ELF-1 (cell line): Measurements from ENCODE around the gene UNC119B.
A peak's percentile ranks its signal among the peaks of the same experiment; 100 is the strongest.
"Not testable (repeated sequence)": the region's sequence is repeated elsewhere in the genome, so short reads cannot be mapped to it uniquely, and the experiment has no call there.

Experiments
- DNase-seq: peaks from one replicate; pipeline ENCODE4 v3.0.0-alpha.2; 2016; ENCODE audit warnings: low read depth, low spot score

UNC119B gene

DNA sequence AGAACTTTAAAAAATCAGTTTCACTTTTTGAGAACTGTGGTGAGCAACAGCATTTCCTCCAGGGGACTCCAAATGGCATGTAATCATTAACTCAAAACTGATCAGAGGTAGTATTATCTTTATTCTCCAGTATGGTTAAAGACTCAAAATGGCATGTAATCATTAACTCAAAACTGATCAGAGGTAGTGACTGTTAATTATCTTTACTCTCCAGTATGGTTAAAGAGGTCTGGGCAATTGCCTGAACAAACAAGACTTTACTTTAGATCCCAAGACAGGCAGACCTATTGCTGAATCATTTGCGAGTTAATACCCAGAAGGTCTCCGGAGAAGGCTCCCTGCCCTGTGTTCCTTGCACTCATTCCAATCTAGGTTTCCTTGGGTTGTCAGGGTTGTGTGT, 8.8 kb downstream of the UNC119B start:
- no peak for DNase-seq

DNA sequence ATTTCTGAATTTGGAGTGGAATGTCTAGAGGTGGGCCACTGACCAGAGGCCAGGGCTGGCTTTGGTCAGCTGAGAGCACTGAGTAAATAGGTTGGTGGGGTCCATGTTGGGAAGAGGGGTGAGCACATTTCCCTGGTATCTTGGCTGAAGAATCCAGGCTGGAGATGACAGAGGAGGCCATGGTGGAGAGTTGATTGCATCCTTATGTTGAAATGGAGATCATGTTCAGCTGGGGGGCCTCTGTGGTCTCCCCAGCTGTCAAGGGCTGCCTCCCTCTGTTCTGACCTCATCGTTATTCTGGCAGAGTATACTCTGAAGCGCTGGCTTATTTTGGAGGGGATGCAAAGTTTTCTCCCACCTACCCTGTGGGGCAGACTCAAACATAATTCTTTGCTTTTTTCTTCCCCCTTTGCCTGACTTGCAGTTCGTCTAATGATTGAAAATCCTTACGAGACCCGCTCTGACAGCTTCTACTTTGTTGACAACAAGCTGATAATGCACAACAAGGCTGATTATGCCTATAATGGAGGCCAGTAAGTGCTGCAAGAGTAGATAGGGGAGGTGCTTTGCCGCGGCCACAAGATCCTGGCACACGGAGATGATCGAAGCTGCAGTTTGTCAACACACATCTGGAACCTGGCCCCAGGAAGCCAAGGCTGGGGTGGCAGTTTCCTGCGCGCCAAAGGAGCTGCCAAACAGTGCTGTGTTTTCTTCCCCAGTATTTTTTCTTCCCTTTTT, 9.4 kb downstream of the UNC119B start:
- DNase-seq: no peak

DNA sequence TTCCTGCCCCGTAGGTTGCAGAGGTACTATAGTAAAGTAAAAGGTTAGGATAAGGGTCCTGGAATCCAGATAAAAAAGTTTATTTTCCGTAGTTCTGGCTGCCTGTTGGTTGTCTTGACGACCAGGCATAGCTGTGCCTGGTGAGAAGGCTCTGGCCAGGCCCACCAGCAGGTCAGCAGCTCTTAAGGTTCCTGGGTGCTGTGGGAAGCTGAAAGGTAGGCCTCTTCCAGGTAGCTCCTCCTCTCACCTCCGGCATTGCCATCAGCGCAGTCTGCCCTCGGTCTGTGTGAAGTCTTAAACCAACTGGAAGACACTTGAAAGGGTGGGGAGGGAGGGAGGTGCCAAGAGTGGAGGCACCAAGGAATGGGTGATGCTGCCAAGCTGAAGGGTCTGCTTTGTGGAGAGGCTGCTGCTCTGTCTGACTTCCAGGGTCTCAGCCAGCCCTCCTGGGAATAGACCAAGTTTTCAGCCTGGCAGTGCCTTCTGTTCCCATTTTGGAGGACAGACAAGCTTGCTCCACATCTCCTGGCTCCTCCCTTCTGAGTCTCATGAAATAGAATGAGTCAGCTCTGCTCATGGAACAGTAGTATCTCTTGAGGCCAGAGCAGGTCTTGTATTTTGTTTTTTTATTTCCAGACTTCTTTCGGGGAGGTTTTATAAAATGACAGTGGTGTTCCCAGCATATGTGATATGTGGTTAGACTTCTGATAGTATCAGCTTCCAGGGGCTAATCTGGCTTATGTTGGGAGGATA, 10.2 kb downstream of the UNC119B start:
- no peak for DNase-seq

DNA sequence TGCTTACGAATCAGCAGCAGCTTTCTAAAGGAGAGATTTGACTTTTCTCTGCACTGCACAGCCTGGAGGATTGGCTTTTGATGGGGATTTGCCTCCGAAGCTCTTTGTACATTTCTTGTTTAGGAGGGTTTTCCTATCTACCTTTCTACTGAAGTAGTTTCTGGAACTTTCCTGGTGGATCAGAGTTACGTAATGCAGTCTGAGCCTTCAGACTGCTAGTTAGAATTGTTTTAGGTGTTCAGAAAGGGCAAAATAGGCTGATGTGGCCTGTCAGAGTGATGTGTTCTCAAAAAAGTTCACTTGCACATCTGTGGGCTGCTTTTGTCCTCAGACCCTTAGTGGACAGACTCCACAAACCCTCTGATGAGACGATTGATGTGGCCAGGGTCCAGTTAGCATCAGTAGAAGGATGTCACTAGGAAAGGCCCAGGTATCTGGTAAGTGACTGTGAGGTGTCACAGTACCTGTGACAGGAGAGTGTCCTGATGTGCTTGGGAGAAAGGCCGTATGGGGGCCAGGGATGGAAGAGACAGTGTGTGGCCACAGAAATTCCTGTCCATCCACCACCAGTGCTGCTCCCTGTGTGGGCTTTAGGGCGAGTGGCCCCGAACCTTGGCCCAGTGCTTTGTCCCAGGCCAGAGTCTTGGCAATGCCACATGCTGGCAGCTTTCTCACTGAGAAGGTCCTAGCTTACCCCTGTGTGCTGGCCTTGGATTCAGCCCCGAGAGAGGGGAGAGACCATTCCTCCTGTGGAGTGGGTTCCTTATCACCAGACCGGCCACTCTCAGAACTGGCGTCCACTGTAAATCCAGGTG, 10.9 kb downstream of the UNC119B start:
- DNase-seq: no peak

DNA sequence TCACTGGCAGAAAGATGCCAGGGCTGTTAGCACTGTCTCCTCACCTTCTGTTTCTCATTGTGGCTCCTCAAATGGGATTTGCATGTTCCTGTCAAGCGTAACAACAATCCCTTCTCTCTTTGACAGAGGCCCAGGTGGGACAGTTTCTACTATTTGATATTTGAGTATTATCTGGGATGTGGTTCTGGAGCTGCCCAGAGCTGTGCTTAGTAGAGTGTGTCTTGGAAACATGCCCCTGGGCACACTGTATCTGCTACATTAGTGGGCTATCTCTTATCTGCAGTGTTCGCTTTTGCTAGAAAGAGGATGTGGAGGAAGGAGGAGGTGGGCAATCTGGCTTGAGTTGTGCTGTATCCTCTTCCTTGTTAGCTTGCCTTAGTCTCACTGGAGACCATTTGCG, 11.6 kb downstream of the UNC119B start:
- no peak for DNase-seq

DNA sequence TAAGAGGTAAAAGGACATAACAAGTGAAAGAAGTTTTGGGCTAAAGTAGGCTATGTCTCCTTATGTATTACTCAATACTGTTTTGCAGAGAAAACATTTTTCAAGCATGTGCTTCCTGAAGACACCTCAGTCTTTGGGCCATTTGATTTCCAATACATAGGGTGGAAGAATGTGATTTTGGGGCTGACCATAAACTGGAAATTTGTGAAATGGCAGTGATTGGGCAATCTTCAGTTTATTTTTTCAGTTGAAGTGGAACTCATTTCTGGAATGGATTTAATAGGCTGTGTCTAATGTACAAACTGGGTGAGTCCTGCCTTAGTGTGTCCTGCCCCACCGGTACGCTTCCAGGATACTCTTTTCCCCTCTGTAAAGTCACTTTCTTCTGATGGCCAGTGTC, 12.5 kb downstream of the UNC119B start:
- no peak for DNase-seq

DNA sequence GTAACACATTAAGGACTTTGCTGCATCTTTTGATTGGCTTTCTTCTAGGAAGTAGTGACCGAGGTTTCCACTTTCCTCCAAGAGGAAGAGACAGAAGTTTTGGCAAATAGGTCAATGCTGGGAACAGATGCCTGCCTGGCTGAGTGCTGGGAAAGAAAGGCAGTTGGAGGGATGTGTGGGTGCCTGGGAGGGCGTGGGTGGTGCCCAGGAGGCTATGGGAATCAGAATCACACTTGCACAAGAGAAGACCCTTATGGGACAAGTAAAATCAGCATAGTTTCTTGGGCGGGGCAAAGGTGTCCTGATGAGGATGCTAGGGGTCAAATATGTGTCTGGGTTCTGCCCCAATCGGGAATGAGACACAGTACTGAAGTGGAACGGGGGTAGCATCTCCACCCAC, 14.5 kb downstream of the UNC119B start:
- DNase-seq: no peak

DNA sequence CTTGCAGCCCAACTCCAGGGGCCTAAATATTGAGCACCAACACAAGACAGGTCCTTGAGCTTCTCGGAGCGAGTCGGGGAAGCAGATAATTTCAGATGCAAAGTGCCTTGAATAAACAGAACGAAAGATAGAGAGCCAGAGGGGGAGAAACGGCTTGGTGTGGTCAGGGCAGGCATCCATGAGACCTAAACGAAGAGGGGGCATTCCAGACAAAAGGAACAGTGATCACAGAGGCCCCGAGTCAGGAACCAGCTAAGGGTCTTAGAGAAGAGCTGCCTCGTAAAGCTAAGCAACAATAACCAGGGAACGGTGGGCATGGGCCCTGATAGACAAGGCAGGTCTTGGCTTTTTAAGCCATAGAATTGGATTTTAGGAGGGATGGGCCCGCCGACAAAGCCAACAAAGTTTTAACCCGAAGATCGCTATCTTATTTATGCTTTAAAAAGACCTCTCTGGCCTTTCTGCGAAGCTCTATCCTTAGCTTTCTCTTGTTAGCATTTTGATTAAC, 14.9 kb downstream of the UNC119B start:
- no peak for DNase-seq

DNA sequence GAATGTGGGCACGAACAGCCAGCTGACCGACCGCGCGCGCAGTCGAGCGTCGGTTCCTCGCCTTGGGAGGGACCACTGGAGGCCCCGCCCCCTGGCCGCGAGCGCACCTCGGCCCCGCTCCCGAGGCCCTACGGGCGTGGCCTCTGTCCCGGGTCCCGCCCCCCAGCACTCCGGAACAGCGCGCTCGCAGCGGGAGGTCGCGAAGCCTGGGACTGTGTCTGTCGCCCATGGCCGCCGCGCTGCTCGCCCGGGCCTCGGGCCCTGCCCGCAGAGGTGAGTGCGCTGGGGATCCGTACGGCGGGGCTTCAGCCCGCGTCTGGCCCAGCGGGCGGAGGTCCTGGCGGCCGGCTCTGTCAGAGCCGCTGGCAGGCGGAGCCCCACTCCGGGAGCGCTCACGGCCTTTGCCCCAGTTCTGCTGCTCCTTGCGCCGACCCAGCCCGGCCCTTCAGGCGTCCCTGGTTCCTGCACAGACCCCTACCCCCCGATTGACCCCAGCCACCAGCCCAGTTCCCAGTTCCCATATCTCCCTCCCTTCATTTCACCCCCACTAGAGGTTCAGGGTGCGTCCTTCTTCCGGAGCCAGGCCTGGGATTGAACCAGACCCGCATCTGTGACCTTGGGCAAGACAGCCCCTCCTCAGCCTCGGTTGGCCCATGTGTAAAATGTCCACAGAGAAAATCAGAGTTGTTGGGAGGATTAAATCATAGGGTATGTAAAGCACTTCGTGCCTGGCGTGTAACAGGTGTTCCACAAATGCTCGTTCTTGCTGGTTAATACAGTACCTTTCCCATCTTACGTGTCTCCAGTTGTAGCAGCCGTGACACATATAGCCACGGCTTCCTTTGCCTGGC, 15.6 kb downstream of the UNC119B start, which contains the start of gene ACADS:
Gene ACADS (plus strand): TSS at position 168 of the 851 bp plus-strand sequence. CDS start 60 bp downstream, at position 228.
- peak; percentile 91 for DNase-seq

DNA sequence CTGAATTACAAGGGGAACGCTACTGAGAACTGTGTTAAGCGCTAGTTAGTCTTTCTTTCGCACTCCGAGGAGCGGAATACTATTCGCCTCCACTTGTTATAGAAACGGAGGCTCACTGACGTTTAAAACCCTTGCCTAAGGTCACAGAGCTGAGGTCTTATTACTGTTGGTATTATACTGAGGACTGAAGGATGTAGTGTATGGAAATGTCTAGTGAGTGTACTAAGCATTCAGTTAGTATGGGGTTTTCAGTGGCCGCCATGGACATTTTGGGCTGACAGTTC, 16.2 kb downstream of the UNC119B start:
- DNase-seq: no peak

DNA sequence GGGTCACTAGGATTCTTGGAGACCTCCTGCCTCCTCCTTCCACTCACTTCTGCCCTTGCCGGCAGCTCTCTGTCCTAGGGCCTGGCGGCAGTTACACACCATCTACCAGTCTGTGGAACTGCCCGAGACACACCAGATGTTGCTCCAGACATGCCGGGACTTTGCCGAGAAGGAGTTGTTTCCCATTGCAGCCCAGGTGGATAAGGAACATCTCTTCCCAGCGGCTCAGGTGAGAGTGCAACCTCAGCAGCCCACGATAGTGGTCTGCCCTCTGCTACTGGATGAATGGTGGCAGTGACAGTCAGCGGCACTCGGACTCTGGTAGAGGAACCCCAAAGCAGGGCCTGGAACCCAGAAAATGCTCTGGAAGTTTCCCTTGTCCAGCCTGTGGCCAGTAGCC, 16.7 kb downstream of the UNC119B start:
- DNase-seq: no peak

DNA sequence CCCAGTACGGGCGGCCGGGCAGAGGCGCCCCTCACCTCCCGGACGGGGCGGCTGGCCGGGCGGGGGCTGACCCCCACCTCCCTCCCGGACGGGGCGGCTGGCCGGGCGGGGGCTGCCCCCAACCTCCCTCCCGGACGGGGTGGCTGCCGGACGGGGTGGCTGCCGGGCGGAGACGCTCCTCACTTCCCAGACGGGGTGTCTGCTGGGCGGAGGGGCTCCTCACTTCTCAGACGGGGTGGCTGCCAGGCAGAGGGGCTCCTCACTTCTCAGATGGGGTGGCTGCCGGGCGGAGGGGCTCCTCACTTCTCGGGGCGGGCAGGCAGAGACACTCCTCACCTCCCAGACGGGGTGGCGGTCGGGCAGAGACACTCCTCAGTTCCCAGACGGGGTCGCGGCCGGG, 21.9 kb downstream of the UNC119B start:
- not testable (repeated sequence) for DNase-seq

DNA sequence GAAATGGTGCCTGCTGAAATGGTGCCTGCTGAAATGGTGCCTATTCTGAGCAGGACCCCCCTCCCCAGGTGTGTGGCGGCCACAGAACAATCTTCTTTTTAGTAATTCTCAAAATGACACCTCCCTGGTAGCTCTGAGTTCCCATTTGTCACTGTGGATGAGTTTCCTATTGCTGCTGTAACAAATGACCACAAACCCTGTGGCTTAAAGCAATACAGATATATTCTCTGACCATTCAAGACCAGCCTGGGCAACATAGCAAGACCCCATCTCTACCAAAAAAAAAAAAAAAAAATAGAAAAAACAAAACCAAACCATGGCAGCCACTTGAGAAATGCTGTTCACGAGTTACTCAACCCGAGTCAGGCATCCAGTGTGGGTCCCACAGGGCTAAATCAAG, 23.3 kb downstream of the UNC119B start:
- DNase-seq: no peak

DNA sequence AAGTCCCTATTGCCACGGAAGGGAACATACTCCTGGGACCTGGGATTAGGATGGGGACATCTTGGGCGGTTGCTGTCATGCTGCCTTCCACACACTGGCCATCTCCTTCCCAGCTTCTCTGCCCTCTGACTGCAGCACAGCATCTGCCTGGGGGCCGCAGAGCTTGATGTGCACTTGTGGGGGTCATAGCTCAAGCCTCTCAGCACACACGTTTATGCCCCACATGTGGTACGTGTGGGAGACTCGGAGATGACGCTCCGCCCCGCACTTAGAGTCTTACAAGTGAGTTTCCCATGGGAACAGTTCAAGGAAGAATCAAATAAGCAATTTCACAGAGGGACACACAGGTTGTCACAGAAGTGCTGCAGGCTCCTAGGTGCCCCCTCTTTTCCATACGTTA, 24.0 kb downstream of the UNC119B start:
- DNase-seq: no peak

DNA sequence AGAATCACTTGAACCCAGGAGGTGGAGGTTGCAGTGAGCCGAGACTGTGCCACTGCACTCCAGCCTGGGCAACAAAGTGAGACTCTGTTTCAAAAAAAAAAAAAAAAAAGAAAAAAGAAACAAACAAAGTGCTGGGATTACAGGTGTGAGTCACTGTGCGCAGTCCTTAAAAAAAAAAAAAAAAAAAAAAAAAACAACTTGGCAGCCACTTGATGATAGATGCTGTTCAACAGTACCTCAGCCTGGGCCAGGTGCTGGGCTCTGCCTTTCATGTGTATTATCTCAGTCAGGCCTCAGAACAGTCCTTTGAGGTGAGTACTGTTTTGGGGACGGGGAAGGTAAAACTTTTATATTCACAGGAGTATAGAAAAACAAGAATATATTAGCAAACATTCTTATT, 24.9 kb downstream of the UNC119B start:
- no peak for DNase-seq

DNA sequence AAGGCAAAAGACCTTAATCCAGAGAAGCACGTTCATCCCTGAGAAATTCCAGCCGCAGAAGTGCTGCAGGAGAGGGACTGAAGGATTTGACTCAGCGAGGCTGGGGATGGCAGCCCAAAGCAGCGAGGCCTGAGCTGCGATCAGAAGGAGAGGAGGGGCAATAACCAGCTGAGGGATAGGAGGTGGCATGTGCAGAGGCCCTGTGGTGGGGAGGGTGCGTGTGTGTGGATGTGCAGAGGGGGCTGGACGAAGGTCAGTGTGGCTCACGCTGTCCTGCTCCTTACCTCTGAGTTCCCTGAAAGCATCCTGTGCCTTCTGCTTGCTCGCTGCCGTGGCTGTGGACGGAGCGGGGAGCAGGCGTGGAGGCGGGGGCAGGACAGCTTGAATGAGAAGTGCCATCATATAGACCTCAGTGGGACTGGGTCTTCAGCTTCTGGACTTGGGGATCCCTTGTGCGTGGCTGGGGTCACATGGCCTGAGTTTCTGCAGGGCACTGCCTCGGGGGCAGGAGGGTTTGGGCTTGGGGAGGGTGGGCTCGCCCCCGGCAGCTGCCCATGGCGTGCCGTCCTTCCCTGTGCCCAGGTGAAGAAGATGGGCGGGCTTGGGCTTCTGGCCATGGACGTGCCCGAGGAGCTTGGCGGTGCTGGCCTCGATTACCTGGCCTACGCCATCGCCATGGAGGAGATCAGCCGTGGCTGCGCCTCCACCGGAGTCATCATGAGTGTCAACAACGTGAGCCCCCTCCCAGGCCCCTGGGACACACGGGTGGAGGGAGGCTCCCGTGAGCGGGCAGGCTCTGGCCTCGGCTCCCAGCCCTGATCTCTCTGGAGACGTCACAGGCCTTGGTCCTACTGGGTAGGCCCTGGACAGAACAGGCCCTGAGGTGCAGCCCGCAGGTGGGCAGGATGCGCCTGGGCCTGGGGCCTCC, 26.4 kb downstream of the UNC119B start:
- DNase-seq: no peak

DNA sequence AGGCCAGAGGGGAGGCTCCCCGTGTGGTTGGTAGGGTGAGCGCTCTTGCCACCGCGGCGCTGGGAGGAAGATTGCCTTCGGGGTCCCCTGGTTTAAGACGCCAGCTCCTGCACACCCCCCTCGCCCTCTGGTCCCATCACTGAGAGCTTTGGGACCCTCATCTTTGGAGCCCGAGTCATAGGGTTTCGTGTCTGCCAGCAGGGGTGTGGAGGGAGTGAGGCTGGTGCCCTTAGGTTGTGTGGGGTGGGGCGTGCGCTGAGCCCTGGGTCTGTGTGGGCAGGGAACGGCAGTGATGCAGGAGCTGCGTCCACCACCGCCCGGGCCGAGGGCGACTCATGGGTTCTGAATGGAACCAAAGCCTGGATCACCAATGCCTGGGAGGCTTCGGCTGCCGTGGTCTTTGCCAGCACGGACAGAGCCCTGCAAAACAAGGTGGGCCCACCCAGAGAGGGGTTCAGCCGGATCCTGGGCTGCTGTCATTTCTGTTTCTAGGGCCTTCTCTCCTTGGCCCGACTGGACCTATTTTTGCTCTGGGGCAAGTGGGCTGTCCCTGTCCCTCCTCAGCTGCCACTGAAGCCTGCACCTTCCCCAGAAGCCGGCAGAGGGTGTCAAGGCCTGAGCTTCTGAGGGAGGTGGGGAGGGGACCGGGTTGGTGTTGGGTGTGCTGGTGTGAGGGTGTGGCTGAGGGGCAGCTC, 27.4 kb downstream of the UNC119B start:
- peak; percentile 81 for DNase-seq

DNA sequence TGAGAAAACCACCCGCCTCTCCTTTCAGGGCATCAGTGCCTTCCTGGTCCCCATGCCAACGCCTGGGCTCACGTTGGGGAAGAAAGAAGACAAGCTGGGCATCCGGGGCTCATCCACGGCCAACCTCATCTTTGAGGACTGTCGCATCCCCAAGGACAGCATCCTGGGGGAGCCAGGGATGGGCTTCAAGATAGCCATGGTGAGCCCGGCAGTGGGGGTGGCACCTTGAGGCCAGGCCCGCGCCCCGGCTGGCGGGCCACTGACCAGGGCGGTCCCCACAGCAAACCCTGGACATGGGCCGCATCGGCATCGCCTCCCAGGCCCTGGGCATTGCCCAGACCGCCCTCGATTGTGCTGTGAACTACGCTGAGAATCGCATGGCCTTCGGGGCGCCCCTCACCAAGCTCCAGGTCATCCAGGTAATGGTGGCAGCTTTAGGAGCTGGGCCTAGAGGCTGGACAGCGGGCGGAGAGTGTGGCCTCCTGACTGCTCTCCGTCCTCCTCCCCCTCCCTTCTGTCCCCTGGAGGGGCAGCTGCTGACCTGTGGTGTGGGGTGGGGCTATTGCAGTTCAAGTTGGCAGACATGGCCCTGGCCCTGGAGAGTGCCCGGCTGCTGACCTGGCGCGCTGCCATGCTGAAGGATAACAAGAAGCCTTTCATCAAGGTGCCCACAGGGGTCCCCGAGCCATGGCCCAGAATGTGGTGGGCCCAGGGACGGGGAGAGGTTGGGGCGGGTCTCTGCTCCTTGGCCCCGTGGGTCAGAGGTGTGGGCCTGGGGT, 28.2 kb downstream of the UNC119B start:
- DNase-seq: no peak
